Globus pallidus (tissue), 1 donor: Measurements from ENCODE around the gene KRT36.

ENCODE experiments used
- DNase-seq: peaks from one replicate; pipeline ENCODE4 v3.0.0-alpha.2; 2015; ENCODE audit warnings: low spot score

KRT36 gene

DNA sequence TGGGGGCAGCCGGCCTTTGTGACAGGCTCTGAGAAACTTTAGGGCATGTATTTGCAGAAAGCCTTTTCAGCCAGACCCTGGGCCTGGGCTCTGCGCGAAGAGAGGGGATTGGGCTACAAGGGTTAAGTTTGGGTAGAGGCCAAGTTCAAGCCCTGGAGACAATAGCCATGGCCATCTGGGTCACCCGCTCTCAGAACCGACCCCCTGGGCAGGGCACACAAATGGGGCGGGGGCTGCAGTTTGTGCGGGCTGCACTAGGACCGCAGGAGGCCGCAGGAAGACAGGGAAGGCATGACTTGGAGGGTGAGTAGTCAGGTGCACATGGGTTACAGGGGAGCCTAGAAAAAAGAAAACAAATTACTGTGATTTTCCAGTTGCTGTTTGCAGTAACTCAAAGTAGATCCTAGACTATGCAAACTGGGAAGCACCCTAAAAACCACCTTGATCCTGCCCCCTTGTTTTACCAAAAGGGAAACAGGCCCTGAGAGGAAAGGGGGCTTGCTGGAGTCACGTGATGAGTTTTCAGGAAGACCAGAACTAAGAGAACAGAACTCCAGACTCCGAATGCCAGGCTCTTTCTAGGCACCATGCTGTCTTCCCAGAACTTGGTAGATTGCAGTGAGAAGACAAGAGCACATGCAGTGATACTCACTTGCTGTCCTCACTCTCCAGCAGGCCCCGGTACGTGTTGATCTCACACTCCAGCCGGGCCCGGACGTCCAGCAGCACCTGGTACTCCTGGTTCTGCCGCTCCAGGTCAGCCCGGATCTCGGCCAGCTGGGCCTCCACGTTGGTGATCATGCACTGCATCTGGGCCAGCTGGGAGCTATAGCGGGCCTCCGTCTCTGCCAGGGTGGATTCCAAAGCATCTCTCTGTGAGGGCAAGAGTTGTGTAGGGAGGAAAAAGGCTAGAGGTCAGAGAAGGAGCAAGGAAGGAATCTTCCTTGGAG, 12.6 kb downstream of the KRT36 start:
- DNase-seq, result no peak

DNA sequence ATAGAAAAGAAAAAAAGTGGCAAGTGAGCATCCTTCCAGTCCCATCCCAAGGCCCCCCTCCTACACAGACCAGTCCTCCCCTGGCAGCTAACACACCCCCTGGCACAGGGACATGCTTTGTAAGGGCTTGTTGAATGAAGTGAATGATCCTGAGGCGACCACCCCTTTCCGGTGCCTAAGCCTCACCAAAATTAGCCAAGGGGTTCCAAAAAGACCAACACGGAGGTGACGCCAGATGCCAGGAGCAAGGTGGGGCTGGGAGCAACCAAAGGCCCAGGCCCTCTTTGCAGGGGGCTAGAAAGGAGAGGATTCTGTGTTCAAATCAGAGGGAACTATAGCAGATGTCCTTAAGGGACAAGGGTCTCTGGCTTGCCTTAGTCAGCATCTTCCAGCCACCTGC, 14.3 kb downstream of the KRT36 start:
- no peak for DNase-seq

- DNase-seq, result no peak
These were observed 14.8 kb downstream of the KRT36 start for GRCh38 chr17:41474863-41475262.

DNA sequence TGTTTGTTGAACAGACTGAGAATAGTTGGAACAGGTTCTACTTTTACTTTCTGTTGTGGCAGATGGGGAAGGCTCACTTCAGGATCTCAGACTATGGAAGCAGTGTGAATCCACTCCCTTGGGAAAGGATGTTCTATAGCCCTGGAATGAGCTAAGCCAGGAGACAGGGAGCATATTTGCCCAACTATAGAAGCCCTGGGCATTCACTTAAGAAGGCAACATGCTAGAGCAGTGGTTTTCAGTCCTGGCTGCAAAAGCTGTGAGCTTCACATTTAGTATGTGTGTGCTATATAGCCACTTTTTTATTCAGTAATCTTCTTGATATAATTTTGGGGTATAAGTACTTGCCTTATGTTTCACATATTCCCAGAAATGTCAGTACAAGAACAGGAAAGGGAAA, 21.4 kb downstream of the KRT36 start:
- DNase-seq, result no peak

DNA sequence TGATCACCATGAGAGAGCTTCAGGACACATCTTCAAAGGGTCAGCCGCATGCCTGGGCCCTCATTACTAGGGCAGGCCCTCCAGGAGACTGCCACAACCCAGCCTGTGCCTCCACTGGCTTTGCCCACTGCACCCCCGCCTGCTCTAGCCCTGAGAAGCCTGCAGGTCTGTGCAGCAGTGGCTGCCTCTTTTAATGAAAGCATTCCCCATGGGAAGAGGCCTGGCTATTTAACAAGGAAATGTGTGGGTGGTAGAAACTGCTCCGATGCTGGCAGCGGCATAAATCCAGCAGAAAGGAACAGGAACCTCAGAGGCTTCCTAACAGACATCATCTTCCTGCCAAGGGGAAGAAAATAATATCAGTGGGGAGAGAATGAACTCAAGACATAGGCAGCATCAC, 22.1 kb downstream of the KRT36 start:
- no peak for DNase-seq

DNA sequence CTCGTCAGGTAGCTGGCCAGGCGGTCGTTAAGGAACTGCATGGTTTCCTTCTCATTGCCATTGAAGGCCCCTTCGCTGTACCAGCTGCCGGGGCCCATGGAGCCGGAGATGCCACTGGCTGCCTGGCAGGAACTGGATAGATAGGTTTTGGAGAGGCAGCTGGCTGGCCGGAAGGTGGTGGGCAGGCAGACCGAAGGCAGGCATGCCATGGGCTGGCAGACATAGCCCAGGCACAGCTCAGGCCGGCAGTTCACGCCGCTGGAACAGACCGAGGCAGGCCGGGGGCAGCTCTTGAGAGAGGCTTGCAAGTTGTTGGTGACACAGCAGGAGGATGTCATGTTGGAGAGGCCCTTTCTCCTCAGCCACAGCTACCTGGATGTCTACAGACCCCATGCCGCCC, 22.7 kb downstream of the KRT36 start, which contains the start of gene KRT32:
KRT32 (minus strand) TSS at position 399 of the 400 bp plus-strand sequence; CDS start at position 338, 61 bp downstream.
- no peak for DNase-seq

DNA sequence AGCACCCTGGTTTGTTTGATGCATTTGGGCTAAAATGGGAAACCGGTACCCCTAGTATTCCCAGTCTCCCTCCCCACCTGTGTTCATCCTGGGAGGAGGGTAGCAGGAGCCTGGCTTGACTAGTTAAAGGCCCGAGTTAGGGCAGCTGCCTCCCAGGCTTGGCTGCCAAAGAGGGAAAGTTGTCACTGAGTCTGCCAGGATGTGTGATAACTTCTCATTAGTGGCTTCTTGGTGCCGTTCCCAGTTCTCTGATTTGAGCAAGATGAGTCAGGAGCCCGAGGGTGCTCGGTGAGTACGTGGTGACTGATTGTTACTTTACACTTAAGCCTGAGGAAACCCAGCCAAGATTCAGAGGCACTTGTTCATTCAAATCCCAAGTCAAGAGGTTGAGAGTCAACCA, 25.0 kb downstream of the KRT36 start:
- no peak for DNase-seq

DNA sequence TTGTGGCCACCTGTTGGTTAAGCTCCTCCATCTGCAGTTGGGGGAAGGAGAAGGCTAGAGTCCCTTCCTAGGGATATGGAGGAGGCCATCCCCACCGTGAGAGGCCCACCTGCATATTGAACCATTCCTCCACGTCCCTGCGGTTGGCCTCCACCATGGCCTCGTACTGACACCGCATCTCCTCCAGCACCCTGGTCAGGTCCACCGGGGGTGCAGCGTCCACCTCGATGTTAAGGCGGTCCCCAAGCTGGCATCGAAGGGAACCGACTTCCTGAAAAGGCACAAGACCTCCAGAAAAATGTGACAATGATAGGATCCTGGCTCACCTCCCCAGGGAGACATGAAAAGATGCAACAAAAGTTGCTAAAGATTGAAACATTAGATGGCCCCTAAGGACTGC, 25.5 kb downstream of the KRT36 start:
- DNase-seq, result no peak

- no peak for DNase-seq
These were observed 26.0 kb downstream of the KRT36 start for GRCh38 chr17:41463746-41464145.

- DNase-seq, result no peak
These were observed 27.0 kb downstream of the KRT36 start for GRCh38 chr17:41462705-41463104.

DNA sequence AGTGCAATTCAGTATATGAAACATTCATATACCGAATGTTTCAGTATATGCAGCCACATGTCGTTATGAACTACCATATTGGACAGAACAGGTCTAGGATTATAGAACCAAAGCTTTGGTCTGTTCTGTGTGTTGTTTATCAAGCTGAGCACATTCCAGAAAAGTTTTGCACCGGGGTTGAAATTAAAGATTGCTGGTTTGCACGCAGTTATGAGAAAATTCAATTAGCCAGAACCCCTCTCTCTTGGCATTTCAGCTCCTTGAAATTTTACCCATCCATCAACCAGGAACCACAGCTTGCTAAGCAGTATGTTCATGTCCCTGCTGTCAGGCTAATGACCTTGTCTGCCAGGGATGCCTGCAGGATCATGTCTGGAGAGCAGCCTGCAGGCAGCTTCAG, 32.0 kb downstream of the KRT36 start:
- DNase-seq, result no peak

DNA sequence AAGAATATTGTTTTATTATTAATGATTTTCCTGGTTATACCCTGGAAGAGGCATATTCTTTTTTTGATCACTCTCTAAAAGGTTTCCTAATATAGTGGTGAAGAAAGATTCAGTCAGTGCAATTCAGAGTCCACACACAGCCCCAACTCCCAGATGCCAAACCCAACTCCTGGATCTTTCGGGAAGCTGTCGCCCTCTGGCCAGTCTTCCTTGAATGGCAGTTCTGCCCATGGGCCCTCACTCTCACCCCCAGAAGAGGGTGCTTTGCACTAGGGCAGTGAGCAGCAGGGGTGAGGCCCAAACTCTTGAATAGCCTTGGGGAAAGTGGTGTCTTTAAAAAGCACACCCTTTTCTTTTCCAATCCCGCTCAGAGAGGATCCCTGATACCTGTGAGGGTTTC, 33.5 kb downstream of the KRT36 start:
- DNase-seq, result no peak

DNA sequence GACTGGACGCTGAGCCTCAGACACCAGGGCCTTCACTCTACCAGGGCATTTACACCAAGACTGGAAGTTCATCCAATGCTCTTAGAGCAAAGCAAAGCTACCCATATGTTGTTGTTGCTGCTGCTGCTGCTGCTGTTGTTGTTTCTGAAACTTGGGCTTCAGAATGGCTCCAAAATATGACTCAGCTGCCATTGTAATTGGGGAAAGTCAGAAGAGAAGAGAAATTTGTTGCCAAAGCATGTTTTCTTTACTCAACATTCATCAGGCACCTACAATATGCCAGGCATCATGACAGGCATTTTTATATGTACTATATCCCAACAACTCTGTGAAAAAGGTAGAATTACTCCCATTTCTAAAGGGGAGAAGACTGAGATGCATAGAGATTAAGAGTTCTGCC, 34.5 kb downstream of the KRT36 start:
- DNase-seq, result no peak

GRCh38 chr17:41453066-41453465, 36.6 kb downstream of the KRT36 start:
- no peak for DNase-seq

DNA sequence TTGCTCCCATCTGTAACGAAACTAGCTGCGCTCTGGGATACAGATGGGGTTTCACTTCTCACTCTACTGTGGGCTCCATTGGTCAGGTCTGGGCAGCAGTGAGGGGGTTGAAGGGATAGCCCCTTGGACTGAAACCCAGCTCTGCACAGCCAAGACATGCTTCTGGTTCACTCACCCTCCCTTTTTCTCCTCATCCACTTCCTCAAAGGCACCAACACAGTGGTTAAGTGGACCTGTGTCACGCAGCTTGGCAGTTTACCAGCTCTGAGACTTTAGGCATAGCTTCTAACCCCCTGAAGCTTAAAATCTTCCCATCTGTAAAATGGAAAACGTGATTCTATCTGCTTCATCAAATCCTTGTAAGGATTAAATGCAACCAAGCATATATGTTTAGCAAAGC, 37.4 kb downstream of the KRT36 start:
- DNase-seq, result no peak

- DNase-seq, result no peak
These were observed 38.5 kb downstream of the KRT36 start for GRCh38 chr17:41451154-41451728.

DNA sequence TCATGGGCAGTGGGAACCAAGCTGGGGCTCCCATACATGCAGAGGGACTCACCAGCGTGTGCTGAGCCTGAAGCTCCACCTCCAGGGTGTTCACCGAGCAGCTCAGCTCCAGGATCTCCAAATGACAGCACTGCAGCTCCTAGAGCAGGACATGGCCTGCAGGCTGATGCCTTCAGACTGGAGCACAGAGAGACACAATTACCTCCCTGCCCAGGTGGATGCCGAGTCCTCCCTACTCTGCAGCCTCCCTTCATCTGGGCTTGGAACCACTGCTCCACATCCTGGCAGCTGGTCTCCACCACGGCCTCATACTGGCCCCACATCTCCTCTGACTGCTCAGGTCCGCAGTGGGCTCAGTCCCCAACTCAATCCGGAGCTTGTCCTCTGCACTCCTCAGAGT, 40.7 kb downstream of the KRT36 start:
- no peak for DNase-seq

- DNase-seq, result no peak
These were observed 41.2 kb downstream of the KRT36 start for GRCh38 chr17:41448506-41448905.

DNA sequence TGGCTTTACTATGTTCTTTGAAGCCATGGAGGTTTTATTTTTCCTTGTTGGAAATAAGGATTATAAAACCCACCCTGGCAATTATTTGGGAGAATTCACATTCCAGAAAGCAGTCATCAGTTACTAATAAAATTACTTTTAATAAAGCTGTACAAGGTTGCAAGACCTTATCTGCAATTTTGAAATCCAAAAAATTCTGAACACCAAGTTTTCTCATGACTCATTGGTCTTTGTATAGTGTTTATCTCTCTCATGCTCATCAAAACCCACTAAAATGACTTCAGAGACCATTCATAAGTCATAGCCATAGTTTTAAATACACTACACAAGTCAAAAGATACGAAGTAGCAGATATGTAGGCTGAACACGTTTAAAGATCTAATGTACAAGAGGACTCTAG, 42.9 kb downstream of the KRT36 start:
- DNase-seq, result no peak

GRCh38 chr17:41444640-41445039, 45.1 kb downstream of the KRT36 start:
- DNase-seq, result no peak

- DNase-seq, result no peak
These were observed 45.5 kb downstream of the KRT36 start for GRCh38 chr17:41444186-41444585.

DNA sequence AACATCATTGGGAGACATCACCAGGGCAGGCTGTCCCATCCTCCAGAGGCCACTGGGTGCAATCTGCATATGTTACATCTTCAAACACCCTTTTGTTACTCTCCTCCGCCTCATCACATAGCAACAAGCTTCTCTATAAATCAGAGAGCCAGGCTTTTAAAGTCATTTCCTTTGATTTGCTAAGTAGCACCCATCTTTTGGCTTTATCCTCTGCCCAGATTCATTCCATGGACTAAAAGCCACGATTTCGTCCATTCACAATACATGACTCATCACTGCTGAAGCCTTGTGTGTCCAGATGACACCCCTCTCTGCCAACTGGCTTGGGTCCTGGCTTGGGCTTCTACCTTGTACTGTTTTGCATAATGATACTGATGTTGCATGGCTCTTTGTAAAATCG, 47.0 kb downstream of the KRT36 start:
- no peak for DNase-seq

GRCh38 chr17:41440531-41441033, 49.1 kb downstream of the KRT36 start, which contains the start of gene KRT38:
Gene KRT38, minus strand, starts transcription at chr17:41440983. Its CDS starts 62 bp downstream, at chr17:41440921.
- DNase-seq, result no peak
